Measurements from ENCODE around the gene C9. TPM values are rescaled to one million over a fixed set of nuclear protein-coding genes. Genes with fewer than 3 reads are reported as not detected.

C9 gene
- polyA plus RNA-seq, 1 donor from 2014 or later: not detected

- H3K27me3 ChIP-seq (ENCODE audit: insufficient read depth, low read depth, low read length): no peaks in the 10 kb centered on the region
- no peak for TF ChIP-seq EP300 (conservative IDR thresholded peaks at IDR 0.05; ENCODE audit: poor library complexity, severe bottlenecking)
- no peak for TF ChIP-seq SMC3 (conservative IDR thresholded peaks at IDR 0.05; ENCODE audit: poor library complexity)
- TF ChIP-seq, protein P1, sequence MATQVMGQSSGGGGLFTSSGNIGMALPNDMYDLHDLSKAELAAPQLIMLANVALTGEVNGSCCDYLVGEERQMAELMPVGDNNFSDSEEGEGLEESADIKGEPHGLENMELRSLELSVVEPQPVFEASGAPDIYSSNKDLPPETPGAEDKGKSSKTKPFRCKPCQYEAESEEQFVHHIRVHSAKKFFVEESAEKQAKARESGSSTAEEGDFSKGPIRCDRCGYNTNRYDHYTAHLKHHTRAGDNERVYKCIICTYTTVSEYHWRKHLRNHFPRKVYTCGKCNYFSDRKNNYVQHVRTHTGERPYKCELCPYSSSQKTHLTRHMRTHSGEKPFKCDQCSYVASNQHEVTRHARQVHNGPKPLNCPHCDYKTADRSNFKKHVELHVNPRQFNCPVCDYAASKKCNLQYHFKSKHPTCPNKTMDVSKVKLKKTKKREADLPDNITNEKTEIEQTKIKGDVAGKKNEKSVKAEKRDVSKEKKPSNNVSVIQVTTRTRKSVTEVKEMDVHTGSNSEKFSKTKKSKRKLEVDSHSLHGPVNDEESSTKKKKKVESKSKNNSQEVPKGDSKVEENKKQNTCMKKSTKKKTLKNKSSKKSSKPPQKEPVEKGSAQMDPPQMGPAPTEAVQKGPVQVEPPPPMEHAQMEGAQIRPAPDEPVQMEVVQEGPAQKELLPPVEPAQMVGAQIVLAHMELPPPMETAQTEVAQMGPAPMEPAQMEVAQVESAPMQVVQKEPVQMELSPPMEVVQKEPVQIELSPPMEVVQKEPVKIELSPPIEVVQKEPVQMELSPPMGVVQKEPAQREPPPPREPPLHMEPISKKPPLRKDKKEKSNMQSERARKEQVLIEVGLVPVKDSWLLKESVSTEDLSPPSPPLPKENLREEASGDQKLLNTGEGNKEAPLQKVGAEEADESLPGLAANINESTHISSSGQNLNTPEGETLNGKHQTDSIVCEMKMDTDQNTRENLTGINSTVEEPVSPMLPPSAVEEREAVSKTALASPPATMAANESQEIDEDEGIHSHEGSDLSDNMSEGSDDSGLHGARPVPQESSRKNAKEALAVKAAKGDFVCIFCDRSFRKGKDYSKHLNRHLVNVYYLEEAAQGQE (IDR thresholded peaks at IDR 0.05; ENCODE audit: borderline replicate concordance): no peak
- no peak for TF ChIP-seq RAD21 (conservative IDR thresholded peaks at IDR 0.05)
- TF ChIP-seq POLR2AphosphoS5 (IDR thresholded peaks at IDR 0.05): no peak
- TF ChIP-seq TAF1 (IDR thresholded peaks at IDR 0.05; ENCODE audit: low read depth): no peak
- TF ChIP-seq EZH2 (IDR thresholded peaks at IDR 0.05; ENCODE audit: borderline replicate concordance, insufficient read depth, low read length, poor library complexity, severe bottlenecking): no peak
- TF ChIP-seq, protein P2, sequence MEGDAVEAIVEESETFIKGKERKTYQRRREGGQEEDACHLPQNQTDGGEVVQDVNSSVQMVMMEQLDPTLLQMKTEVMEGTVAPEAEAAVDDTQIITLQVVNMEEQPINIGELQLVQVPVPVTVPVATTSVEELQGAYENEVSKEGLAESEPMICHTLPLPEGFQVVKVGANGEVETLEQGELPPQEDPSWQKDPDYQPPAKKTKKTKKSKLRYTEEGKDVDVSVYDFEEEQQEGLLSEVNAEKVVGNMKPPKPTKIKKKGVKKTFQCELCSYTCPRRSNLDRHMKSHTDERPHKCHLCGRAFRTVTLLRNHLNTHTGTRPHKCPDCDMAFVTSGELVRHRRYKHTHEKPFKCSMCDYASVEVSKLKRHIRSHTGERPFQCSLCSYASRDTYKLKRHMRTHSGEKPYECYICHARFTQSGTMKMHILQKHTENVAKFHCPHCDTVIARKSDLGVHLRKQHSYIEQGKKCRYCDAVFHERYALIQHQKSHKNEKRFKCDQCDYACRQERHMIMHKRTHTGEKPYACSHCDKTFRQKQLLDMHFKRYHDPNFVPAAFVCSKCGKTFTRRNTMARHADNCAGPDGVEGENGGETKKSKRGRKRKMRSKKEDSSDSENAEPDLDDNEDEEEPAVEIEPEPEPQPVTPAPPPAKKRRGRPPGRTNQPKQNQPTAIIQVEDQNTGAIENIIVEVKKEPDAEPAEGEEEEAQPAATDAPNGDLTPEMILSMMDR (IDR thresholded peaks at IDR 0.05; ENCODE audit: poor library complexity, severe bottlenecking): no peak
- TF ChIP-seq MXI1 (conservative IDR thresholded peaks at IDR 0.05; ENCODE audit: poor library complexity, severe bottlenecking): no peak
- no peaks in the 10 kb centered on the region for H3K79me2 ChIP-seq (replicated peaks; ENCODE audit: insufficient read depth, low read length)
- H3F3A ChIP-seq (ENCODE audit: insufficient read depth, low read length, poor library complexity, severe bottlenecking): no peaks in the 10 kb centered on the region
- no peaks in the 10 kb centered on the region for H3K36me3 ChIP-seq (ENCODE audit: insufficient read depth, low read length)
- no peaks in the 10 kb centered on the region for H3K9me2 ChIP-seq (ENCODE audit: insufficient read depth, low read length)
- no peak overlapping the region for H3K4me2 ChIP-seq (ENCODE audit: low read length)
- H3K27ac ChIP-seq (ENCODE audit: low read length): no peak overlapping the region
- no peaks in the 10 kb centered on the region for H4K20me1 ChIP-seq (ENCODE audit: insufficient read depth)
- no peaks in the 10 kb centered on the region for H3K9me3 ChIP-seq (ENCODE audit: low read length)
- H2AFZ ChIP-seq (ENCODE audit: low read depth, low read length): no peak overlapping the region
- H3K4me3 ChIP-seq (ENCODE audit: low read length): no peak overlapping the region
- H3K9ac ChIP-seq (ENCODE audit: low read length): no peak overlapping the region
These were observed 32.5 kb upstream of the C9 start for GRCh38 chr5:39396843-39397242.

- Histone ChIP-seq H3K9me2 (ENCODE audit: insufficient read depth, low read length) (no peaks in the 10 kb centered on the region), H4K20me1 (ENCODE audit: insufficient read depth) (no peaks in the 10 kb centered on the region), H3K9ac (ENCODE audit: low read length) (no peak overlapping the region), H3K4me2 (ENCODE audit: low read length) (no peak overlapping the region), H3K27me3 (ENCODE audit: insufficient read depth, low read depth, low read length) (no peaks in the 10 kb centered on the region), H3K4me3 (ENCODE audit: low read length) (no peak overlapping the region), H3K9me3 (ENCODE audit: low read length) (no peaks in the 10 kb centered on the region), H3K79me2 (replicated peaks; ENCODE audit: insufficient read depth, low read length) (no peaks in the 10 kb centered on the region), H2AFZ (ENCODE audit: low read depth, low read length) (no peak overlapping the region), H3F3A (ENCODE audit: insufficient read depth, low read length, poor library complexity, severe bottlenecking) (no peaks in the 10 kb centered on the region), H3K36me3 (ENCODE audit: insufficient read depth, low read length) (no peaks in the 10 kb centered on the region), H3K27ac (ENCODE audit: low read length) (no peak overlapping the region)
- TF ChIP-seq, protein P1 (IDR thresholded peaks at IDR 0.05; ENCODE audit: borderline replicate concordance): no peak
- TF ChIP-seq MXI1 (conservative IDR thresholded peaks at IDR 0.05; ENCODE audit: poor library complexity, severe bottlenecking) (no peak), POLR2AphosphoS5 (IDR thresholded peaks at IDR 0.05) (no peak), RAD21 (conservative IDR thresholded peaks at IDR 0.05) (no peak), EP300 (conservative IDR thresholded peaks at IDR 0.05; ENCODE audit: poor library complexity, severe bottlenecking) (no peak), SMC3 (conservative IDR thresholded peaks at IDR 0.05; ENCODE audit: poor library complexity) (no peak), TAF1 (IDR thresholded peaks at IDR 0.05; ENCODE audit: low read depth) (no peak)
These were observed 31.2 kb upstream of the C9 start for GRCh38 chr5:39395521-39395920.

Measured in neural cell (in vitro differentiated cells).